SK-N-SH treated with all-trans-retinoic acid at 6 μM for 48 hours (cell line): Measurements from ENCODE around the gene ASIC1.

Experiments
- ATAC-seq: fragments of 200-7000 bp; cut with Tn5 transposase; 3 replicates; pipeline ENCODE4 v1.9.1; 2020; ENCODE audit warnings: mild to moderate bottlenecking, moderate library complexity
- BACH2 ChIP-seq: fragments of 250-450 bp; sonication (Bioruptor Pico); IDR thresholded peaks from 2 replicates; pipeline ENCODE4 v1.9.0; 2021; ENCODE audit warnings: mild to moderate bottlenecking, borderline replicate concordance
- CSDC2 ChIP-seq: fragments of 250-450 bp; sonication (Bioruptor Pico); IDR thresholded peaks from 2 replicates; pipeline ENCODE4 v1.5.0; 2020; ENCODE audit warnings: mild to moderate bottlenecking, moderate library complexity
- CSRNP3 ChIP-seq: fragments of 250-450 bp; sonication (Bioruptor Pico); IDR thresholded peaks from 2 replicates; pipeline ENCODE4 v1.5.1; 2021; ENCODE audit warnings: mild to moderate bottlenecking, moderate library complexity
- ESRRG ChIP-seq: fragments of 250-450 bp; sonication (Bioruptor Pico); IDR thresholded peaks from 2 replicates; pipeline ENCODE4 v1.6.1; 2021; ENCODE audit warnings: mild to moderate bottlenecking
- GLIS3 ChIP-seq: fragments of 250-450 bp; sonication (Bioruptor Pico); IDR thresholded peaks from 2 replicates; pipeline ENCODE4 v1.5.0; 2020; ENCODE audit warnings: mild to moderate bottlenecking, moderate library complexity
- ISL1 ChIP-seq: fragments of 250-450 bp; sonication (Bioruptor Pico); IDR thresholded peaks from 2 replicates; pipeline ENCODE4 v2.1.2; 2022; ENCODE audit warnings: mild to moderate bottlenecking, moderate library complexity
- OSR1 ChIP-seq: fragments of 250-450 bp; sonication (Bioruptor Pico); IDR thresholded peaks from 2 replicates; pipeline ENCODE4 v1.8.0; 2022; ENCODE audit warnings: moderate library complexity, mild to moderate bottlenecking, inconsistent platforms
- PPARA ChIP-seq: fragments of 250-450 bp; sonication (Bioruptor Pico); IDR thresholded peaks from 2 replicates; pipeline ENCODE4 v1.5.0; 2020; ENCODE audit warnings: mild to moderate bottlenecking, borderline replicate concordance
- RARB ChIP-seq: fragments of 250-450 bp; sonication (Bioruptor Pico); IDR thresholded peaks from 2 replicates; pipeline ENCODE4 v1.8.0; 2021; ENCODE audit warnings: mild to moderate bottlenecking, moderate library complexity
- SNAI2 ChIP-seq: fragments of 250-450 bp; sonication (Bioruptor Pico); IDR thresholded peaks from 2 replicates; pipeline ENCODE4 v1.5.0; 2020; ENCODE audit warnings: mild to moderate bottlenecking, moderate library complexity
- TCF4 ChIP-seq: fragments of 250-450 bp; sonication (Bioruptor Pico); IDR thresholded peaks from 2 replicates; pipeline ENCODE4 v1.8.0; 2021; ENCODE audit warnings: mild to moderate bottlenecking, moderate library complexity, borderline replicate concordance
- TOX ChIP-seq: fragments of 250-450 bp; sonication (Bioruptor Pico); IDR thresholded peaks from 2 replicates; pipeline ENCODE4 v1.8.0; 2021; ENCODE audit warnings: mild to moderate bottlenecking, moderate library complexity, borderline replicate concordance
- ZC3H10 ChIP-seq: fragments of 250-450 bp; sonication (Bioruptor Pico); IDR thresholded peaks from 2 replicates; pipeline ENCODE4 v1.5.1; 2021; ENCODE audit warnings: mild to moderate bottlenecking, moderate library complexity
- ZFP3 ChIP-seq: fragments of 250-450 bp; sonication (Bioruptor Pico); IDR thresholded peaks from 2 replicates; pipeline ENCODE4 v1.5.0; 2020; ENCODE audit warnings: mild to moderate bottlenecking, moderate library complexity
- ZFP30 ChIP-seq: fragments of 450-650 bp; formaldehyde crosslinking; IDR thresholded peaks from 2 replicates; pipeline ENCODE4 v1.5.0; 2022; ENCODE audit warnings: mild to moderate bottlenecking, moderate library complexity
- ZNF565 ChIP-seq: fragments of 450-650 bp; formaldehyde crosslinking; conservative IDR thresholded peaks from 2 replicates; pipeline ENCODE4 v1.5.0; 2020; ENCODE audit warnings: low read depth, mild to moderate bottlenecking, moderate library complexity
- ZNF70 ChIP-seq: fragments of 450-650 bp; formaldehyde crosslinking; IDR thresholded peaks from 2 replicates; pipeline ENCODE4 v1.5.0; 2020; ENCODE audit warnings: mild to moderate bottlenecking, moderate library complexity
- ZNF8 ChIP-seq: fragments of 450-650 bp; formaldehyde crosslinking; IDR thresholded peaks from 2 replicates; pipeline ENCODE4 v1.5.0; 2020; ENCODE audit warnings: mild to moderate bottlenecking, moderate library complexity
- TF ChIP-seq, protein P1 (sequence below): fragments of 250-450 bp; sonication (Bioruptor Pico); IDR thresholded peaks from 2 replicates; pipeline ENCODE4 v1.8.0; 2020; ENCODE audit warnings: mild to moderate bottlenecking, moderate library complexity, borderline replicate concordance
- TF ChIP-seq, protein P2 (sequence below): fragments of 250-450 bp; sonication (Bioruptor Pico); IDR thresholded peaks from 2 replicates; pipeline ENCODE4 v1.5.0; 2020; ENCODE audit warnings: mild to moderate bottlenecking, moderate library complexity
- TF ChIP-seq, protein P3 (sequence below): fragments of 250-450 bp; sonication (Bioruptor Pico); IDR thresholded peaks from 2 replicates; pipeline ENCODE4 v1.5.1; 2020; ENCODE audit warnings: low read depth, mild to moderate bottlenecking, moderate library complexity
- TF ChIP-seq, protein P4 (sequence below): fragments of 250-450 bp; sonication (Bioruptor Pico); IDR thresholded peaks from 2 replicates; pipeline ENCODE4 v1.8.0; 2021; ENCODE audit warnings: low read depth, mild to moderate bottlenecking, moderate library complexity, borderline replicate concordance

ASIC1 gene

GRCh38 chr12:50105913-50106450 is 48.6 kb downstream of the ASIC1 start (continued):
- TF ChIP-seq CSRNP3 (CRISPR knock-in tag) (no peak), SNAI2 (no peak), RARB (CRISPR knock-in tag) (no peak)

- TF ChIP-seq ZNF8 (CRISPR knock-in tag) (no peak), GLIS3 (CRISPR knock-in tag) (no peak), ZNF565 (no peak), ZNF70 (no peak), TOX (CRISPR knock-in tag) (no peak), RARB (CRISPR knock-in tag) (no peak), ESRRG (CRISPR knock-in tag) (no peak), OSR1 (CRISPR knock-in tag) (no peak)
- TF ChIP-seq, protein P1, sequence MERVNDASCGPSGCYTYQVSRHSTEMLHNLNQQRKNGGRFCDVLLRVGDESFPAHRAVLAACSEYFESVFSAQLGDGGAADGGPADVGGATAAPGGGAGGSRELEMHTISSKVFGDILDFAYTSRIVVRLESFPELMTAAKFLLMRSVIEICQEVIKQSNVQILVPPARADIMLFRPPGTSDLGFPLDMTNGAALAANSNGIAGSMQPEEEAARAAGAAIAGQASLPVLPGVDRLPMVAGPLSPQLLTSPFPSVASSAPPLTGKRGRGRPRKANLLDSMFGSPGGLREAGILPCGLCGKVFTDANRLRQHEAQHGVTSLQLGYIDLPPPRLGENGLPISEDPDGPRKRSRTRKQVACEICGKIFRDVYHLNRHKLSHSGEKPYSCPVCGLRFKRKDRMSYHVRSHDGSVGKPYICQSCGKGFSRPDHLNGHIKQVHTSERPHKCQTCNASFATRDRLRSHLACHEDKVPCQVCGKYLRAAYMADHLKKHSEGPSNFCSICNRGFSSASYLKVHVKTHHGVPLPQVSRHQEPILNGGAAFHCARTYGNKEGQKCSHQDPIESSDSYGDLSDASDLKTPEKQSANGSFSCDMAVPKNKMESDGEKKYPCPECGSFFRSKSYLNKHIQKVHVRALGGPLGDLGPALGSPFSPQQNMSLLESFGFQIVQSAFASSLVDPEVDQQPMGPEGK (CRISPR knock-in tag): no peak
- TF ChIP-seq, all 23 proteins: peak for 0
- no peak for ATAC-seq
Observed at GRCh38 chr12:50106907-50107306, 49.5 kb downstream of the ASIC1 start.

DNA sequence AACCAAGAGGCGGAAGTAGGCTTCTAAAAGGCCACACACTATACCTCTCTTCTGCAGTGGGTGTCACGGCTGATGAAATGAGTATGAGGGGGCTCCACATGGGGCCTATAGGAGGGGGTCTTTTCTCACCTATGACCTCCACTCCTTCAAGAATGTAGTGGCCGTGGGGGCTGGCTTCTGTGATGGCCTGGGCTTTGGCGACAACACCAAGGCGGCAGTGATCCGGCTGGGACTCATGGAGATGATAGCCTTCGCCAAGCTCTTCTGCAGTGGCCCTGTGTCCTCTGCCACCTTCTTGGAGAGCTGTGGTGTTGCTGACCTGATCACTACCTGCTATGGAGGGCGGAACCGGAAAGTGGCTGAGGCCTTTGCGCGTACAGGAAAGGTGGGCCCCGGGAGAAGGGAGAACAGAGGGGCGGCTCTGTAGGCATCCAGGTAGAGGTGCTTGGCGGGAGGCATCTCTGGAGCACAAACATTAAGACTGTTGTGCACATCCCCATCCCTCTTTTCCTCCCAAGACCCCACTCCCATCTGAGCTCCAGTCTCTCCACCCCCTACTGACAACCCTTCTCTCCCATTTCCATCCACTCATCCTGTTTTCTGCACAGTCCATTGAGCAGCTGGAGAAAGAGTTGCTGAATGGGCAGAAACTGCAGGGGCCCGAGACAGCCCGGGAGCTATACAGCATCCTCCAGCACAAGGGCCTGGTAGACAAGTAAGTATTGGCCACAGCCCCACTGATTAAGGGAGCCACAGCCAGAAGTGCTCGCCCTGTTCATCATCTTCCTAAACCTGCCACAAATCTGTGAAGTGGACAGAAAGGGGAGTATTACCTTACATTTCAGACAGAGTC is 50.2 kb downstream of the ASIC1 start:
- TF ChIP-seq ZNF565 (no peak), ZNF8 (CRISPR knock-in tag) (no peak), ZFP30 (CRISPR knock-in tag) (no peak), ZFP3 (CRISPR knock-in tag) (no peak), SNAI2 (no peak), ISL1 (CRISPR knock-in tag) (no peak), OSR1 (CRISPR knock-in tag) (no peak), BACH2 (no peak), CSDC2 (no peak), PPARA (CRISPR knock-in tag) (no peak), ZNF70 (no peak), ESRRG (CRISPR knock-in tag) (no peak), RARB (CRISPR knock-in tag) (no peak), ZC3H10 (CRISPR knock-in tag) (no peak), TCF4 (no peak), GLIS3 (CRISPR knock-in tag) (no peak)
- TF ChIP-seq, protein P1 (CRISPR knock-in tag): no peak
- TF ChIP-seq, protein P2, sequence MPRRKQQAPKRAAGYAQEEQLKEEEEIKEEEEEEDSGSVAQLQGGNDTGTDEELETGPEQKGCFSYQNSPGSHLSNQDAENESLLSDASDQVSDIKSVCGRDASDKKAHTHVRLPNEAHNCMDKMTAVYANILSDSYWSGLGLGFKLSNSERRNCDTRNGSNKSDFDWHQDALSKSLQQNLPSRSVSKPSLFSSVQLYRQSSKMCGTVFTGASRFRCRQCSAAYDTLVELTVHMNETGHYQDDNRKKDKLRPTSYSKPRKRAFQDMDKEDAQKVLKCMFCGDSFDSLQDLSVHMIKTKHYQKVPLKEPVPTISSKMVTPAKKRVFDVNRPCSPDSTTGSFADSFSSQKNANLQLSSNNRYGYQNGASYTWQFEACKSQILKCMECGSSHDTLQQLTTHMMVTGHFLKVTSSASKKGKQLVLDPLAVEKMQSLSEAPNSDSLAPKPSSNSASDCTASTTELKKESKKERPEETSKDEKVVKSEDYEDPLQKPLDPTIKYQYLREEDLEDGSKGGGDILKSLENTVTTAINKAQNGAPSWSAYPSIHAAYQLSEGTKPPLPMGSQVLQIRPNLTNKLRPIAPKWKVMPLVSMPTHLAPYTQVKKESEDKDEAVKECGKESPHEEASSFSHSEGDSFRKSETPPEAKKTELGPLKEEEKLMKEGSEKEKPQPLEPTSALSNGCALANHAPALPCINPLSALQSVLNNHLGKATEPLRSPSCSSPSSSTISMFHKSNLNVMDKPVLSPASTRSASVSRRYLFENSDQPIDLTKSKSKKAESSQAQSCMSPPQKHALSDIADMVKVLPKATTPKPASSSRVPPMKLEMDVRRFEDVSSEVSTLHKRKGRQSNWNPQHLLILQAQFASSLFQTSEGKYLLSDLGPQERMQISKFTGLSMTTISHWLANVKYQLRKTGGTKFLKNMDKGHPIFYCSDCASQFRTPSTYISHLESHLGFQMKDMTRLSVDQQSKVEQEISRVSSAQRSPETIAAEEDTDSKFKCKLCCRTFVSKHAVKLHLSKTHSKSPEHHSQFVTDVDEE (CRISPR knock-in tag): no peak
- TF ChIP-seq, protein P3, sequence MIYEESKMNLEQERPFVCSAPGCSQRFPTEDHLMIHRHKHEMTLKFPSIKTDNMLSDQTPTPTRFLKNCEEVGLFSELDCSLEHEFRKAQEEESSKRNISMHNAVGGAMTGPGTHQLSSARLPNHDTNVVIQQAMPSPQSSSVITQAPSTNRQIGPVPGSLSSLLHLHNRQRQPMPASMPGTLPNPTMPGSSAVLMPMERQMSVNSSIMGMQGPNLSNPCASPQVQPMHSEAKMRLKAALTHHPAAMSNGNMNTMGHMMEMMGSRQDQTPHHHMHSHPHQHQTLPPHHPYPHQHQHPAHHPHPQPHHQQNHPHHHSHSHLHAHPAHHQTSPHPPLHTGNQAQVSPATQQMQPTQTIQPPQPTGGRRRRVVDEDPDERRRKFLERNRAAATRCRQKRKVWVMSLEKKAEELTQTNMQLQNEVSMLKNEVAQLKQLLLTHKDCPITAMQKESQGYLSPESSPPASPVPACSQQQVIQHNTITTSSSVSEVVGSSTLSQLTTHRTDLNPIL: no peak
- TF ChIP-seq, protein P4, sequence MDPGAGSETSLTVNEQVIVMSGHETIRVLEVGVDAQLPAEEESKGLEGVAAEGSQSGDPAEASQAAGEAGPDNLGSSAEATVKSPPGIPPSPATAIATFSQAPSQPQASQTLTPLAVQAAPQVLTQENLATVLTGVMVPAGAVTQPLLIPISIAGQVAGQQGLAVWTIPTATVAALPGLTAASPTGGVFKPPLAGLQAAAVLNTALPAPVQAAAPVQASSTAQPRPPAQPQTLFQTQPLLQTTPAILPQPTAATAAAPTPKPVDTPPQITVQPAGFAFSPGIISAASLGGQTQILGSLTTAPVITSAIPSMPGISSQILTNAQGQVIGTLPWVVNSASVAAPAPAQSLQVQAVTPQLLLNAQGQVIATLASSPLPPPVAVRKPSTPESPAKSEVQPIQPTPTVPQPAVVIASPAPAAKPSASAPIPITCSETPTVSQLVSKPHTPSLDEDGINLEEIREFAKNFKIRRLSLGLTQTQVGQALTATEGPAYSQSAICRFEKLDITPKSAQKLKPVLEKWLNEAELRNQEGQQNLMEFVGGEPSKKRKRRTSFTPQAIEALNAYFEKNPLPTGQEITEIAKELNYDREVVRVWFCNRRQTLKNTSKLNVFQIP (CRISPR knock-in tag): no peak
- TF ChIP-seq, all 23 proteins: peak for 0
- ATAC-seq: no peak
